Retinal pigment epithelial cell (primary cell): ENCODE measurements around the gene RNF148.
"Not testable (repeated sequence)": the region's sequence is repeated elsewhere in the genome, so short reads cannot be mapped to it uniquely, and the experiment has no call there.

Source experiments
- DNase-seq: peaks from one replicate; pipeline ENCODE4 v3.0.0-alpha.2; 2010; ENCODE audit warnings: low read depth
- H3K4me3 ChIP-seq: 2 replicates; pipeline ENCODE4 v1.5.1; 2011; ENCODE audit warnings: mild to moderate bottlenecking, low read length, control low read depth, moderate library complexity
- CTCF ChIP-seq: conservative IDR thresholded peaks from 2 replicates; pipeline ENCODE4 v1.5.1; 2011; ENCODE audit warnings: low read depth, low read length, control low read depth, inconsistent platforms

RNF148 gene

GRCh38 chr7:122679813-122680212, 22.9 kb downstream of the RNF148 start:
- no peak overlapping the region for H3K4me3 ChIP-seq
- no peak for TF ChIP-seq CTCF
- DNase-seq = no peak

- not testable (repeated sequence) for H3K4me3 ChIP-seq, DNase-seq
These were observed 23.4 kb downstream of the RNF148 start for GRCh38 chr7:122679269-122679709.

- TF ChIP-seq CTCF = no peak
- no peak overlapping the region for H3K4me3 ChIP-seq
These were observed 25.6 kb downstream of the RNF148 start for GRCh38 chr7:122677149-122677548.

DNA sequence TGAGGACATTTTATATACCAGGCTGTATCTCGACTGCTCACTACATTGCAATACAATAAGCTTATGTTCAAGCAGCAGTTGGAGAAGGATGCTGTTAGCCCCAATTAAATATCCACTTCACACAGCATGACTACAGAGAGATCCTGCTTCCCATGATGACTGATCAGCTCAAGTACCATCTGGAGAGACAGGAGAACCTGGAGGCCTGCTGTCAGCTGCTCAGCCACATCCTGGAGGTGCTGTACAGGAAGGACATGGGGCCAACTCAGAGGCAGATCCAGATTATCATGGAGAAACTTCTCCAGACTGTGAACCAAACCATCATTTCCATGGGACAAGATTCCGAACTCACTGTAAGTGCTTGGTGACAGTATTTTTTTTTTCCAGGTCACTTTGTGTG, 26.3 kb downstream of the RNF148 start:
- H3K4me3 ChIP-seq = no peak overlapping the region
- TF ChIP-seq CTCF = no peak

More at GRCh38 chr7:122677149-122677548, 25.6 kb downstream of the RNF148 start:
- DNase-seq = no peak

GRCh38 chr7:122675621-122676020, 27.1 kb downstream of the RNF148 start:
- no peak for TF ChIP-seq CTCF
- no peak overlapping the region for H3K4me3 ChIP-seq
- DNase-seq = no peak

More for the DNA sequence above, 26.3 kb downstream of the RNF148 start:
- no peak for DNase-seq

GRCh38 chr7:122675011-122675410, 27.7 kb downstream of the RNF148 start:
- TF ChIP-seq CTCF = no peak
- H3K4me3 ChIP-seq = no peak overlapping the region
- no peak for DNase-seq

DNA sequence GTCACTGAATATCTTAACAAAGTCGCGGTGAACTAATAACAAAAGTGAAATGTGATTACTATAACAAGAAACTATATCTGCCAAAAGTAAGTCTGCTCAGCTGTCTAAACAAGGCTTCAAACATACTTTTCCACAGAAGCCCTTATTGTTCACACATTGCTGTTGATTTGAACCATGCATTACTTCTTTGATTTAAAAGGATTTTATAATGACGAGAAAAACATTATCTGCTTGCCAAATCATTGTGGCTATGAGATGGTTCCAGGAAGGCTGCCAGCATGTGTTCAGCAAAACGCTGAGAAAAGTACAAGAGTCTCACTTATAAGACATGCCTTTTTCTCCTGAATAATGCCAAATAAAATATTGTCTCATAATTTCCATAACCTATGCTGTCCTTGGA, 28.2 kb downstream of the RNF148 start:
- H3K4me3 ChIP-seq = no peak overlapping the region
- DNase-seq = peak; percentile 61
- TF ChIP-seq CTCF = no peak

DNA sequence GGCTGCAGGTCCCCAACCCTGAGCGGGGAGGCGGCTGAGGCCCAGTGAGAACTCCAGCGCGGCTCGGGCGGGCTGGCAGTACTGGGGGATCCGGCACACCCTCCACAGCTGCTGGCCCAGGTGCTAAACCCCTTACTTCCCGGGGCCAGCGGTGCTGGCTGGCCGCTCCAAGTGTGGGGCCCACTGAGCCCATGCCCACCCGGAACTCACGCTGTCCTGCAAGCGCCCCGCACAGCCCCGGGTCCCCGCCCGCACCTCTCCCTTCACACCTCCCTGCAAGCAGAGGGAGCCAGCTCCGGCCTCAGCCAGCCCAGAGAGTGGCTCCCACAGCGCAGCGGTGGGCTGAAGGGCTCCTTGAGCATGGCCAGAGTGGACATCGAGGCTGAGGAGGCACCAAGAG, 28.8 kb downstream of the RNF148 start:
- DNase-seq = no peak
- no peak for TF ChIP-seq CTCF
- no peak overlapping the region for H3K4me3 ChIP-seq
